Measurements from ENCODE around the gene ARMH3.

ARMH3 gene
- 21.8 to 54.9 (median 45.0) reads per million in 17 experiments for total RNA-seq

- DNase-seq = peak; percentile 97 to 99 (median 98)
These were observed at the start of gene ARMH3 for GRCh38 chr10:102055647-102056419. TSS of gene ARMH3 (minus strand) at chr10:102056173. CDS start at chr10:102040114, 16,059 bp downstream.

DNA sequence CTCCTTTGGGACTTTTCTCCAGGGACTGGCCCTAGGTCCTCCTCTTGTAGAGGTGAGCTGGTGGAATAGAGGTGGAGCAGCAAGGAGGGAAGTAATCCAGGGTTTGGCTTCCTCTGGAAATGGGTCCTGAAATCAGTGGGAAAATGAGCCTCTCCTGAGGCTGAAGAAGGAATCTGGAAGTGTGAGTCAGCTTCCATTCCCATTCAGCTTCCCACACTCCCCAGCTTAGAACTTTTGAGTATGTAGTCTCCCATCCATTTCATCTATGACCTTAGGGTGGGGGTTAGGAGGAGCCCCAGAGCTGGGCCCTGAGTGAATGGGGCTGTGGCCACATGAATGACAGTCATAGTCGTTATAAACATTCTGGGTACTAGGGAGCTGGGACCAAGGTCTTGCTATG, 46.4 kb upstream of the ARMH3 start:
- DNase-seq = no peak

- DNase-seq = no peak
These were observed 45.2 kb upstream of the ARMH3 start for GRCh38 chr10:102101152-102101551.

- DNase-seq = no peak
These were observed 40.5 kb upstream of the ARMH3 start for GRCh38 chr10:102096449-102096848.

- DNase-seq = no peak
These were observed 34.8 kb upstream of the ARMH3 start for GRCh38 chr10:102090772-102091171.

GRCh38 chr10:102086196-102086595, 30.2 kb upstream of the ARMH3 start:
- DNase-seq = no peak

DNA sequence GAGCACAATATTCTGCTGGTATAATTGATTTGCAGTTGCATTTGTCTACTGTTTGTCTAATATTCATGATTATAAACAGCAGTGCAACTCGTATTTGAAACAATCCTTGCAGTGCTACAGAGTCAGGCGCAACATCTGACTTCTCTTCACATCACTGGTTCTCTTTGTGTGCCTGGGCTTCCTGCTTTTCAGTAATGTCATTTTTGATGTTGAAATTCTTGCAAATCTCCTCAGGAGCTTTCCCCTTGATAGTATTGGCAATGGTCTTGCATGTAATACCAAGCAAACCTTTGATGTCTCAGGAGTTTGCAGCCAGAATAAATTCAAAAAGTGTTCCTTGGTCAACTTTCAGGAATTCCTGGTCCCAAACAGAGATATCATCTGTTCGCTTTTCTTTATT, 29.4 kb upstream of the ARMH3 start:
- peak in 3 of 4 experiments; percentile 50 to 82 (median 72) for DNase-seq

GRCh38 chr10:102083541-102083940, 27.6 kb upstream of the ARMH3 start:
- no peak for DNase-seq

- peak; percentile 85 to 92 (median 92) for DNase-seq
These were observed 16.9 kb upstream of the ARMH3 start for GRCh38 chr10:102072673-102073527.

GRCh38 chr10:102069071-102069470, 13.1 kb upstream of the ARMH3 start:
- DNase-seq = peak; percentile 45 to 75 (median 70)

DNA sequence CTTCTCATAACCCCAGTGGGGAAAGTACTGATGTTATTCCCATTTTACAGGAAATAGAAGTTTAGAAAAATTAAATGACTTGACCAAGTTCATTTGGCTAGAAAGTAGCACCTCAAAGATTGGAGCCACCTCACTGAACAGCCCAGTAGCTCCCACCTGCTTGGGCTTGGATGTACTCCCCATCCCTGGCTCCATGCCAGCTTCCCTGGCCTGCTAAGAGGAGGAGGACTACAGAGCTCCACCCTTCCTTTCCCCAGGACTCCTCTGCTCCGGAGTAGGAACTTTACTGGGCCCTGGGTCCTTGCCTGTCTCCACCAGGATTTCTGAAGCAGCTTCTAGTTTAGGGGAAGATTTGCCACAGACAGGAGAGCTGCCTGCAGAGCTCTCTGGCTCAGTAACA, 12.2 kb upstream of the ARMH3 start:
- DNase-seq = peak in 1 of 4 experiments; percentile 21

DNA sequence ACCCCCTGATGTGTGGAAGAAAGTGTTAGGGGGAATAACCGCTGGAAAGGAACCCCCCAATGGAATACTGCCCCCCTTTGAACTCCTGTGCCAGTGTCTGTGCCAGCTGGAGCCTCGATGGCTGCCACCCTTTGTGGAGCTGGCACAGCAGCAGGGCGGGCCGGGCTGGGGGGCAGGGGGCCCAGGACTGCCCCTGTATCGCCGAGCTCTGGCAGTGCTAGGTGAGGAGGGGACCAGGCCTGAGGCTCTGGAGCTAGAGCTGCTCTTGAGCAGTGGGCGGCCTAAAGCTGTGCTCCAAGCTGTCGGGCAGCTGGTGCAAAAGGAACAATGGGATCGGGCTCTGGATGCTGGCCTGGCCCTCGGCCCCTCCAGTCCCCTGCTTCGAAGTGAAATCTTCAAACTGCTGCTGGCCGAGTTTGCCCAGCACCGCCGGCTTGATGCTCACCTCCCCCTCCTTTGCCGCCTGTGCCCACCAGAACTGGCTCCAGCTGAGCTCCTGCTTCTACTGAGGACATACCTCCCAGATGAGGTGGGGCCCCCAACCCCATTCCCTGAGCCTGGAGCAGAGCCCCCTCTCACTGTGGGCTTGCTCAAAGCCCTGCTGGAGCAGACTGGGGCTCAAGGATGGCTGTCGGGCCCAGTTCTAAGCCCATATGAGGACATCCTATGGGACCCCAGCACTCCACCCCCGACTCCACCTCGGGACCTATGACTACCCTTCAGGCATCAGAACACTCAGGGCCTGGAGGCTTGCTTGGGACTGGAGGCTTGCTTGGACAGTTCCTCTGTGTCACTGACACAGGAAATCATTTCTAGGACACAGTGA, 11.3 kb upstream of the ARMH3 start:
- DNase-seq = no peak

DNA sequence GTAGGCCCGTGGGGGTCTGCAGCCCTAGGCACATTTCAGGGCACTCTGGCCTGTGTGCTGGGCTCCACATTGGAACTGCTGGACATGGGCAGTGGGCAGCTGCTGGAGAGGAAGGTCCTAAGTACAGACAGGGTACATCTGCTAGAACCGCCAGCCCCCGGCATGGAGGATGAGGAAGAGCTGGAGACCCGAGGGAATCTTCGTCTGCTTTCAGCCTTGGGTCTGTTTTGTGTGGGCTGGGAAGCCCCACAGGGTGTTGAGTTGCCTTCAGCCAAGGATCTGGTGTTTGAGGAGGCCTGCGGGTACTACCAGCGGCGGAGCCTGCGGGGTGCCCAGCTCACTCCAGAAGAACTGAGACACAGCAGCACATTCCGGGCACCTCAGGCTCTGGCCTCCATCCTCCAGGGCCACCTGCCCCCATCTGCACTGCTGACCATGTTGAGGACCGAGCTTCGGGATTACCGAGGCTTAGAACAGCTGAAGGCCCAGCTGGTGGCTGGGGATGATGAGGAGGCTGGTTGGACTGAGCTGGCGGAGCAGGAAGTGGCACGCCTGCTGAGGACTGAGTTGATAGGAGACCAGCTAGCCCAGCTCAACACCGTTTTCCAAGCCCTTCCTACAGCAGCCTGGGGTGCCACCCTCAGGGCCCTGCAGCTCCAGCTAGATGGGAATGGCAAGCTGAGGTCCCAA, 10.6 kb upstream of the ARMH3 start:
- no peak for DNase-seq

- peak; percentile 42 to 72 (median 52) for DNase-seq
These were observed 9.8 kb upstream of the ARMH3 start for GRCh38 chr10:102065561-102066398.

GRCh38 chr10:102064868-102065560, 9.0 kb upstream of the ARMH3 start, which contains the start of gene HPS6:
TSS of gene HPS6 (plus strand) at chr10:102065349. CDS start at chr10:102065475, 126 bp downstream.
- DNase-seq = peak; percentile 94 to 98 (median 97)

DNA sequence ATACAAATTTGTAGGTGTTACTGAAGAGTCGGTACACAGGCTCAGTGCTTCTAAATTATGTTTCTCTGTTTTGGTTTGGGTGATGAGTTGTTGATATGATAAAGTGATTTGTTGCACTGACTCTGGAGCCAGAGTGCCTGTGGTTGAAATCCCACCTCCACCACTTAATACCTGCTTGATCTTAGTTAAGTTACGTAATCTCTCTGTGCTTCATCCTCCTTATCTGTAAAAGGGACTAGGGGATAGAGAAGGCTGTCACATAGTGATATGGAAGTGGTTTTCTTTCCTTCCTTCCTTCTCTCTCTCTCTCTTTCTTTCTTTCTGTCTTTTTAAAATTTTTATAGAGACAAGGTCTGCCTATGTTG, 8.5 kb upstream of the ARMH3 start:
- no peak for DNase-seq

GRCh38 chr10:102059987-102060386, 4.0 kb upstream of the ARMH3 start:
- no peak for DNase-seq

DNA sequence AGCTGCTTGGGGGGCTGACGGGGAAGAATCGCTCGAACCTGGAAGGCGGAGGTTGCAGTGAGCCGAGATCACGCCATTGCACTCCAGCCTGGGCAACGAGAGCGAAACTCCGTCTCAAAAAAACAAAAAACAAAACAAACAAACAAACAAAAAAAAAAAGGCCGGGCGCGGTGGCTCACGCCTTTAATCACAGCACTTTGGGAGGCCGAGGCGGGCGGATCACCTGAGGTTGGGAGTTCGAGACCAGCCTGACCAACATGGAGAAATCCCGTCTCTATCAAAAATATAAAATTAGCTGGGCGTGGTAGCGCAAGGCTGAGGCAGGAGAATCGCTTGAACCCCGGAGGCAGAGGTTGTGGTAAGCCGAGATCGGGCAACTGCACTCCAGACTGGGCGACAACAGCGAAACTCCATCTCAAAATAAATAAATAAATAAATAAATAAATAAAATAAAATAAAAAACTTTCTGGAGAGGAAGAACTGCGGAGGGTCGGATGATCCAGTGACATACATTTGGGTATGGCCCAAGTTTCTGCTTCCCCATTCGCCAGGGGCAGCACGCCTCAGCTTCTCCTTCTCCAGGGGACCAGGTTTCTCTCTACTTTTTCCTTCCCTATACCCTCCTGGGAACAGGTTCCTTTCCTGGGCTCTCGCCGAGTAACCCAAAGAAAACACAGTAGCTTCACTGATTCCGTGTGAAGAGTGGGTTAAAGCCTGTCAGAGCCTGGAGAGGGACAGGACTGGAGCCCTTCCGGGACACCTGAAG, 909 bp downstream of the ARMH3 start:
- peak; percentile 78 to 86 (median 85) for DNase-seq

GRCh38 chr10:102046095-102046494, 9.9 kb downstream of the ARMH3 start:
- DNase-seq = no peak

GRCh38 chr10:102045292-102045691, 10.7 kb downstream of the ARMH3 start:
- DNase-seq = no peak
